Uterus (tissue), 4 donors: ENCODE results near the gene MUC5AC. TPM values are rescaled to one million over a fixed set of nuclear protein-coding genes. Genes with fewer than 3 reads are reported as not detected.
A peak's percentile ranks its signal among the peaks of the same experiment; 100 is the strongest.

Source experiments
- DNase-seq, 2 donors: peaks; one replicate each; pipeline ENCODE4 v3.0.0-alpha.2; 2019 to 2020
- H3K27ac ChIP-seq, 2 donors: fragments of 200-600 bp; sonication (generic); 1 replicate in 1 of 2; 2 replicates in 1 of 2; pipeline ENCODE4 v1.5.1; 2016 to 2018
- H3K27me3 ChIP-seq, 2 donors: fragments of 200-600 bp; sonication (generic); one replicate each; pipeline ENCODE4 v1.5.1; 2018 to 2019; ENCODE audit warnings: control low read depth in 1 of 2
- H3K36me3 ChIP-seq, 2 donors: fragments of 200-600 bp; sonication (generic); one replicate each; pipeline ENCODE4 v1.5.1; 2019; ENCODE audit warnings: control low read depth in 1 of 2
- H3K4me1 ChIP-seq, 2 donors: fragments of 200-600 bp; sonication (generic); one replicate each; pipeline ENCODE4 v1.5.1; 2018 to 2019; ENCODE audit warnings: control low read depth in 1 of 2
- H3K4me3 ChIP-seq, 2 donors: fragments of 200-600 bp; sonication (generic); 1 replicate in 1 of 2; 2 replicates in 1 of 2; pipeline ENCODE4 v1.5.1; 2018 to 2019; ENCODE audit warnings: mild to moderate bottlenecking in 1 of 2
- H3K9me3 ChIP-seq, 2 donors: fragments of 200-600 bp; sonication (generic); one replicate each; pipeline ENCODE4 v1.5.1; 2019; ENCODE audit warnings: control low read depth in 1 of 2
- CTCF ChIP-seq, 4 experiments: fragments of 200-600 bp in 2 of 4; fragments of 450-650 bp in 2 of 4; sonication (generic) in 2 of 4; IDR thresholded peaks; one replicate each; pipeline ENCODE4 v1.5.1; 2016 to 2019; ENCODE audit warnings: antibody characterized with exemption in 4 of 4, mild to moderate bottlenecking in 2 of 4, moderate library complexity in 1 of 4
- POLR2A ChIP-seq, 2 donors: fragments of 450-650 bp; IDR thresholded peaks; one replicate each; pipeline ENCODE4 v1.6.1; 2016; ENCODE audit warnings: antibody characterized with exemption in 2 of 2, mild to moderate bottlenecking in 1 of 2, moderate library complexity in 1 of 2
- intact Hi-C: fragments of 100-400 bp; cut with DNase I; formaldehyde crosslinking; loops from one replicate; pipeline ENCODE4 v1.15.1; 2023; ENCODE audit warnings: low total_unique reads
- total RNA-seq, 4 donors: library from RNA; depleted of rRNA in 3 of 4; stranded (reverse); fragments of >200 nt in 3 of 4; gene quantifications; one replicate each; pipeline versions ENCODE4 v1.1.0 to v1.2.4, GENCODE V29; 2014 to 2023
- donor health status: DM: yes; HTN: yes; CAD: no.

MUC5AC gene
- total RNA-seq, 4 donors from 2014 or later, result under 0.01 TPM; not detected in 3

- no peak overlapping the region for H3K27ac ChIP-seq
- H3K4me3 ChIP-seq, result no peak overlapping the region
- intact Hi-C loops, result no loop called here
- no peaks in the 10 kb centered on the region for H3K36me3 ChIP-seq
- no peaks in the 10 kb centered on the region for H3K9me3 ChIP-seq
- H3K27me3 ChIP-seq, result no peaks in the 10 kb centered on the region
- no peaks in the 10 kb centered on the region for H3K4me1 ChIP-seq
- no peak for TF ChIP-seq CTCF (IDR thresholded peaks at IDR 0.05)
- no peak for TF ChIP-seq POLR2A (IDR thresholded peaks at IDR 0.05)
- DNase-seq, result no peak
Measured at GRCh38 chr11:1160231-1161101, 2.7 kb downstream of the MUC5AC start.

- H3K27ac ChIP-seq, result no peak overlapping the region
- no peaks in the 10 kb centered on the region for H3K9me3 ChIP-seq
- no peak for TF ChIP-seq POLR2A (IDR thresholded peaks at IDR 0.05)
- TF ChIP-seq CTCF (IDR thresholded peaks at IDR 0.05), result no peak
- no peak for DNase-seq
- H3K27me3 ChIP-seq, result no peaks in the 10 kb centered on the region
- no peaks in the 10 kb centered on the region for H3K4me1 ChIP-seq
- H3K4me3 ChIP-seq, result no peak overlapping the region
- H3K36me3 ChIP-seq, result no peaks in the 10 kb centered on the region
- intact Hi-C loops, result no loop called here
Measured at GRCh38 chr11:1161410-1162137, 3.8 kb downstream of the MUC5AC start.

GRCh38 chr11:1162138-1162475 lies 4.4 kb downstream of the MUC5AC start:
- DNase-seq, result no peak

GRCh38 chr11:1162491-1163311 lies 4.9 kb downstream of the MUC5AC start:
- peak in 1 of 2 donors; percentile 1 for DNase-seq

More at GRCh38 chr11:1162138-1162475, 4.4 kb downstream of the MUC5AC start:
- no peak overlapping the region for H3K27ac ChIP-seq
- no peak overlapping the region for H3K4me3 ChIP-seq
- no peaks in the 10 kb centered on the region for H3K27me3 ChIP-seq
- H3K4me1 ChIP-seq, result no peaks in the 10 kb centered on the region
- intact Hi-C loops, result no loop called here
- TF ChIP-seq CTCF (IDR thresholded peaks at IDR 0.05), result no peak
- TF ChIP-seq POLR2A (IDR thresholded peaks at IDR 0.05), result no peak
- no peaks in the 10 kb centered on the region for H3K36me3 ChIP-seq
- H3K9me3 ChIP-seq, result no peaks in the 10 kb centered on the region

More at GRCh38 chr11:1162491-1163311, 4.9 kb downstream of the MUC5AC start:
- Histone ChIP-seq H3K9me3 (no peaks in the 10 kb centered on the region), H3K4me3 (no peak overlapping the region), H3K27me3 (no peaks in the 10 kb centered on the region), H3K4me1 (no peaks in the 10 kb centered on the region), H3K36me3 (no peaks in the 10 kb centered on the region), H3K27ac (no peak overlapping the region)
- intact Hi-C loops, result no loop called here
- TF ChIP-seq CTCF (IDR thresholded peaks at IDR 0.05), result no peak
- TF ChIP-seq POLR2A (IDR thresholded peaks at IDR 0.05), result no peak
